ENCODE data around the gene ZNF213.
"Not testable (repeated sequence)": the region's sequence is repeated elsewhere in the genome, so short reads cannot be mapped to it uniquely, and the experiment has no call there.

The ZNF213 gene

GRCh38 chr16:3149630-3150345, 15.0 kb downstream of the ZNF213 start:
- DNase-seq = peak; percentile 21

- peak; percentile 85 for DNase-seq
Observed at GRCh38 chr16:3150346-3151218, 15.8 kb downstream of the ZNF213 start.

- no peak for DNase-seq
Observed at GRCh38 chr16:3152027-3152276, 17.1 kb downstream of the ZNF213 start.

GRCh38 chr16:3152277-3152990, 17.6 kb downstream of the ZNF213 start:
- DNase-seq = peak; percentile 76

GRCh38 chr16:3152991-3153368, 18.2 kb downstream of the ZNF213 start:
- DNase-seq = no peak

GRCh38 chr16:3155181-3155580, 20.4 kb downstream of the ZNF213 start:
- DNase-seq = no peak

- no peak for DNase-seq
Observed at GRCh38 chr16:3155972-3156371, 21.1 kb downstream of the ZNF213 start.

- peak; percentile 42 for DNase-seq
Observed at GRCh38 chr16:3157229-3158025, 22.6 kb downstream of the ZNF213 start.

GRCh38 chr16:3158026-3158509, 23.2 kb downstream of the ZNF213 start:
- no peak for DNase-seq

- DNase-seq = peak; percentile 6
Observed at GRCh38 chr16:3158510-3159314, 23.9 kb downstream of the ZNF213 start.

GRCh38 chr16:3161235-3162018, 26.6 kb downstream of the ZNF213 start:
- DNase-seq = no peak

GRCh38 chr16:3164121-3164991, 29.5 kb downstream of the ZNF213 start:
- no peak for DNase-seq

- no peak for DNase-seq
Observed at GRCh38 chr16:3165111-3165822, 30.4 kb downstream of the ZNF213 start.

- DNase-seq = no peak
Observed at GRCh38 chr16:3166505-3166886, 31.7 kb downstream of the ZNF213 start.

- DNase-seq = not testable (repeated sequence)
Observed at GRCh38 chr16:3168729-3169128, 33.9 kb downstream of the ZNF213 start.

GRCh38 chr16:3170440-3171180, 35.8 kb downstream of the ZNF213 start:
- DNase-seq = no peak

- DNase-seq = no peak
Observed at GRCh38 chr16:3171181-3171854, 36.5 kb downstream of the ZNF213 start.

All from NCI-H1105 treated with DMSO at 0.1 percent for 48 hours (cell line).